GM18907 (cell line): ENCODE data around the gene TMEFF2.
A peak's percentile ranks its signal among the peaks of the same experiment; 100 is the strongest.
"Not testable (repeated sequence)": the region's sequence is repeated elsewhere in the genome, so short reads cannot be mapped to it uniquely, and the experiment has no call there.

Source experiments
- ATAC-seq: cut with Tn5 transposase; IDR thresholded peaks from one replicate; pipeline ENCODE4 v1.9.1; 2021; ENCODE audit warnings: mild to moderate bottlenecking, moderate library complexity; ENCODE audit not compliant: unreplicated experiment

TMEFF2 gene

DNA sequence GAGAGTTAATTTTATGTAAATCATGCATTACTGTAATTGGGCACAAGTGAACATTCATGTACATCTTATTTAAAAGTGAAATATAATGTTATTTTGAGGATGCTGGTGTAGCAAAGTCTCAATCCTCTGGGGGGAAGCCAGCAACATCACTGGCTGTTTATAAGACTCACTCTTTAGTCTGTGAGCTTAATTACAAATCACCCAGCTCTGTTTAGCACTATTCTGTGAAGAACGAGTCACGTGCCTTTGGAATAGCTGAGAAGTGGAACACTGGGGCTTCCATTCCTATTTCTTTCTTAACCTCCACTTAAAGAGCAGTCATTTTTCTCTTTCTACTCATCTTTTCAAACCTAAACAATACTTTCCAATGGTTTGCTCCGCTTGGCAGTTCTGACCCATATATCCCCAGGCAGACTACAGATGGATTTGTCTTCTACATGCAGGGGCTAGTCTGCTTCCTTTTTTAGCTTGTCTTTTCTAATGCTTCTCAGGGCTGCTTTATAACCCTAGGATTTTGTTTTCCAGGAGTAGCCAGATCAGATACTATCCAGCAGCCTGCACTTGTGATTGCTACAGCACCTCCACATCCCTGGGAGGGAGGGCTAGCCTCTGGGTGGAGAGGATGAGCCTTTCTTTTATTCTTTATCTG, 252.5 kb downstream of the TMEFF2 start:
- no peak for ATAC-seq

DNA sequence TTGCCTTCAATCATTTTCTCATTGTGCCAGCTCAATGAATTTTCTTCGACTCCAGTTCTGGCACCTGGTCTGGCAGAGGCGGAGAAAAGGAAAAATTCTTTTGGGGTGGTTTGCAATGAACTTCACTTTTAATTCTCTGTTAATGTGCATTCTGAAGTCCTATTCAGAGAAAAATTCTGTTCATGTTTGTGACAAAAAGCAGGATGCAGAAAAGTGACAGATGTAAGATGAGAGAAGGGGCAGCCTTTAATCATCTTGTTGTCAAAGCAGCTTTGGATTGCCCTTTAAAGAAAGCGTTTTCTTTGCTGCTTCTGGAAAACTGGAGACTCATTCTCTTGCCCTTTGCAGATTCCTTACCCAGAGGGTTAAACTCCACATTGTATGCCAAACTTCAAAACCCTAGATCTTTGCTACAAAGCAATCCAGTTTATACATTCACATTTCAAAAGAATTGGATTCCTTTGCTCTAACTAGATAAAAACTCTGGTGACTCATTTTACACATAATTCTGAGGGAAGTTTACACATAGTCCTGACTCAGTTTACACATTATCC, 253.3 kb downstream of the TMEFF2 start:
- ATAC-seq: no peak

DNA sequence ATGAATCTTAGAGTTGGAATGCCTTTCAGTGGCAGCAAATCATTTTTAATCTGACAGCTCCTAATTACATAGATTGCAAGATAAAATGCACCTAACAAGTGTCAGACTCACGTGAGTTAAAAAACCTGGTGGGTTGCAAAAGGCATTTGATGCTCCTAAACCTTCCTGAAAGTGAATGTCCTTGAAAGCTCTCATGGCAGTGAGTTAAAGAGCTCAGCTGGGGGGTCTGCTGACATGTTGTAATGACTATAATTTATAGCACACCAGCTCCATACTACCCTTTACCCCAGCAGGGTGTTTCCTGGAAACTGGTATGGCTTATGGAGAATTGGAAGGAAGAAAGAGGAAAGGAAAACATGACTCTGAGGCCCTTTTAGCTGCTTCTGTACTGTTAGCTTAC, 256.0 kb downstream of the TMEFF2 start:
- no peak for ATAC-seq

DNA sequence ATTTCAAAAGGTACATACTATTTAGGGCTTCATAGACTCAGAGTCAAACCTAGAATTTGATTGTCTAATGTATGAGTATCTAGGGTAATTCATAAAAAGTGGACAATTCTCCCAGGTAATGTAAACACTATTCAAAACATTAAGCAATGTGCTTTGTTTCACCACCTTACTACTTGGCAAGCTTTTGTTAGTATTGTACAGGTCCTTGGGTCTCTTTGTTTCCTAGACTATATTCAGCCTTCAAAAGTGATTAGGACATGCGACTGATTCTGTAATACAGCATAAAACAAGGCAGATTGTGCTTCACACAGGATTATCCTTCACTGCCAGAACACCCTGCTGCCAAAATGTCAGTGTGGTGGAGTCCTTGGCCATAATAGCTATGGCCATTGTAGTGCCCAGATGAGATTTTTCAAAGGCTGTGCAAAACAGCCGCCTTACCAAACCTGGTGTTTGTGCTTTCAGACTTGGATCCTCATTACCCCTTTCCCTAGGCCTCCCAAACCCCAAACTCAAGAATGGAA, 257.8 kb downstream of the TMEFF2 start:
- no peak for ATAC-seq

DNA sequence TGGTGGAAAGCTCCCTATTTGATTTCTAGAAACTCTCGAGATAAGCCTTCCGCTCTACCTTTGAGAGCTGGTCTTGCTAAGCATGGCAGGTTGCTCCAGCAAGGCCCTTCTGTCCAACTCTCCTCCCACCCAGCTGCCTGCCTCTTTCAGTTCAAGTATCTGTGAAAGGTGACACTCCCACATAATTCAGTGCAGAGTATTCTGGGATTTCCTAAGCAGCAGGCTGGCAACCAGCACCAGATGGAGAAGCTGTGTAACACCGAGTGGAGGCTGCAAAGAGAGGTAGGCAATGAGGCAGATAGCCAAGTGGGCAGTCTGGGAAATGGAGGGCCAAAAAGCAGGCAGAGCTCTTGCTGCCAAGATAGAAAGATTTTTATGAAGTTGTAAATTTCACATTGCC, 259.5 kb downstream of the TMEFF2 start:
- ATAC-seq: no peak

DNA sequence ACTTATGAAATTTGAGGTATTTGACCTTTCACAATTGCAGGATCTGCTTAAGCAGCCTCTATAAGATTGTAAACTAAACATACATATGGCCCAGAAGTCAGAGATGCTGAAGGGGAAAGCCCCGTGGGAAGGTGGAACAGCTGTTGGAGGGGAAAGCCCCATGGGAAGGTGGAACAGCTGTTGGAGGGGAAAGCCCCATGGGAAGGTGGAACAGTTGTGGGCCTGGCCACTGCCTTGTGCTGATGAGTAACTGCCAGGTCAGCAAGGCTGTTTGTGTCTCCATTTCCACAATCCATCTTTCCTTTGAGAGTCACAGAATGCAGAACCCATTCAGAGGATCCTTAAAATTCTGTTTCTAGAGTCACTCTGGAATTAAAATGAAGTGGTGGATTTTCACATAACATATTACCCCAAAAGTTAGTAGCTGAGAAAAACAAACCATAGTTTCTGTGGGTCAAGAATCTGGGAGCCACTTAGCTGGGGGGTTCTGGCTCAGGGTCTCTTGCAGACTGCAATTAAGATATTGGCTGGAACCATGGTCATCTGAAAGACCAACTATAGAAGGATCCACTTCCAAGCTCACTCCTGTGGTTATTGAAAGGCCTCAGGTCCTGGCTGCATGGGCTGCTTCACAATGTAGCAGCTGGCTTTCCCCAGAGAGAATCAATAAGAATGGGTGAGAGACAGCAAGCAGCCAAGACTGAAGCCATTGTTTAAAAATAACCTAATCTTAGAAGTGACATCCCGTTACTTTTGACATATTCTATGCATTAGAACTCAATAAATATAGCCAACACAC, 261.2 kb downstream of the TMEFF2 start:
- ATAC-seq: peak; percentile 98

DNA sequence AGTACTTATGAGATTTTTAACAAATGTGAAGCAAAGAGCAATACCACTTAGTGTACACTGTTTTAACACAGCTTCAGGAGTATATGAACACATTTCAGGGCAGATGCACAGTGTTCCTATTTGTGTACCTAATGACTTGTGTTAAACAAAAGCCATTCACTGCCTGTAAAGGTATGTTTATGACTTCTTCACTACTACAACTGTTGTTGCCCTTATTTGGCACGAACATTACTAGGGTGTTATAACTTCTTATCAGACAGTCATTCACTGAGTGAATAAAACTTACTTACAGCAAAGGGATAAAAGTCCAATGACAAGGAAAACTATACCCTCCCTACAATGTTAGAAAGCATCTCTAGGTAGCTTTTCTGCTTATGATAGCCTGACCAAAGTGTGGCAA, 262.4 kb downstream of the TMEFF2 start:
- no peak for ATAC-seq

DNA sequence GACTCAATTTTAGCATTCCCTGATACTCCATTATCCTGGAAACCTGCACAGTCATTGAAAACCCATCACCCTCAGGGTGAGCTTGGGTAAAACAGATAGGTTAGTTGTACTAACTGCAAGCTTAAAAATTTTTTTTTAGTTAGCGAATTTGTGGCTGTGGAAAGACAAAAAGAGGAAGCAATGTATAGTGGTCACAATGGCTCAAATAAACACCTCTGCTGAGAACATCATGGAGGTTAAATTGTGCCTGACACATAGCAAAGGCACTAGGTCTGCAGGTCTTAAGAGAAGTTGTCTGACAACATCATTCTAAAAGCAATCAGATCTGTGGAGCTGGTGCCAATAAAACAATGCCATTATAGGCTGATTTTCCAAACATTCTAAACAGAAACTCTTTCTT, 263.4 kb downstream of the TMEFF2 start:
- peak; percentile 33 for ATAC-seq

DNA sequence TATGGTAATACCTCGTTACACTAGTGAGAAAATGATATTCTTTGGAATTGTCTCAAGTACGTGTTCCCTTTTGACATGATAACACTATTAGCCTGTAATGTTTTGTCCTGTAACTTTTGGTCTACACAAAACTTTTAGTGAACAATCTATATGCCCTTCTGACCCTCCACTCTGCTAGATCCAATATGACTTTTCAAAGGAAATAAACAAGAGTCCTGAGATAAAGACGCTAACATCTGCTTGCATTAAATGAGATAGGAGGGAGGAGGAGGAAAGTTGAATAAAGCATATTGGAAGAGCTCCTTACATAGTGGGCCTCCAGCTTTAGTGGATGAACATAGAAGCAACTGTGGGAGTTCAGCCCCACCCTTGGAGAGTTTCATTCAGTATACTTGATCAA, 264.5 kb downstream of the TMEFF2 start:
- no peak for ATAC-seq

DNA sequence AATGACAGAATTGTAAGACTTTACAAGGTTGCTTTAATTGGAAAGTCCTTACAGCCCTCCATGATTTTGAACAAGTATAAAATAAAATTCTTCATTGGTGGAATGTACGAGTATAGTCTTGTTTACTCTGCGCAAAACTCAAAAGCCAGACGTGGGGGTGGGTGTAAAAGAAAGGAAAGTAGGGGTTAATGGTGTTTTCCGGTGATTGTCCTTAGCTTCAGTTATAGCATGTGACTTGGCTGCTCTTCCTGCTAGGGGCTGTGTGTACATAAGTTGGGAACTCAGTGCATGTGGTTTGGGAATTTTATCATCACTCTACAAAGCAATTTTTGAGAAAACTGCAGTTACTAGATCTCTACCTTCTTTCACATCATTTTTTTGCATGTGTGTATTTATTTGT, 265.4 kb downstream of the TMEFF2 start:
- no peak for ATAC-seq

DNA sequence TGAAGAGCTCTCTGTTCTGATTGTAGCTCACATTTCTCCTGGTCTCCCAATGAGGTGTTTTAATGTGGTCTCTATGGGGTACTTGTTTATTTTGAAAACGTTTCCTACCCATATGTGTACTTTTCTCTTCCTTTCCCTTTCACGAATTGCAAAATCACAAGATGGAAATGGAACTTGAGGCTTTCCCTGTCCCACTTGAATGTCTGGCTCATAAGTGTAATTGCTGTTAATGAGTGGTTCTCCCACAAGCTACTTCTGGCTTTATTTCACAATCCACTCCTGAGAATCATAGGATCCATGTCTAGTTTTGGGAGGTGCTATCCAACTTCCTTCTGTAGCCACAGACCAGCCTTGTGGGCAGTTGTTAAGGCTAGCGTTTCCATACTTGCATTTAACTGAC, 266.7 kb downstream of the TMEFF2 start:
- ATAC-seq: no peak

DNA sequence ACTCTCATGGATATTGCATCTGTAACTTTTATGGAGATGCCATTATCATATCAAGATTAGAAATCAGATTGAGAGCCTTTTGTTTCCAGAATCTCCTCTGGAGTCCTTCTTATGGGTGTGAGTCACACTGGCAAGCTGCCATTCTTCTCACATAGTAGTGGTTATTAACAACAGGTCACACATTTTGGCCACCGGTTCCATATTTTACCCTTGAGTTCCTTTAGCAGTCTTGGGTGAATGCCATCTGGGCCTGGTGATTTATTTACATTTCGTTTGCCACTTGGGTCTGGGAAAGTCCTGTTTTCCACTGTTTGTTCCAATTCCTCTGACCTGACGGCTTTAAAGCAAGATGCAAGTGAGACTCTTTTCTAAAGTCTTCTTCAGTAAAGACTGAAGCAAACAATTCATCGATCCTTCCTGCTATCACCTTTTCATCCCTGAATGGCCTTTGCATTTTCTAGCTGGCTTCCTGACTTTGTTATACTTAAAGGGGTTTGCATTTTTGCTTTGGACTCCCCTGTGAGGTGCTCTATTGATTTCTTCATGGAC, 267.3 kb downstream of the TMEFF2 start:
- no peak for ATAC-seq

DNA sequence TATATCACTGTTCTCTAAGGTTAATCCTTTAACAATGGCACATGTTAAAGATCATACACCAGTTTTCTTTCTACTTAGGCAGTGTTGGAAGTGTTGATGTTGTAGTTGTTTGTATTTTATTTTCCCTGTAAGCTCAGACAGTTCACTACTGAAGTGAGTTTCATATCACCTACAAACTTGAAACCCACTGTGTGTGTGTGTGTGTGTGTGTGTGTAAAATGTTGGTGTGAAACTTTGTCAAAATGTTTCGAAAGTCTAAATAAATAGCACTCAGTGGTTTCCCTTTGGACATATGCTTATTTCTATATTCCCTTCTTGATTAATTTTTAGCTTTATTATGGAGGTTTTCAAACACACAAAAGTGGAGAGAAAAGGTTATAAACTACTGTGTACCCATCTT, 268.1 kb downstream of the TMEFF2 start:
- no peak for ATAC-seq

DNA sequence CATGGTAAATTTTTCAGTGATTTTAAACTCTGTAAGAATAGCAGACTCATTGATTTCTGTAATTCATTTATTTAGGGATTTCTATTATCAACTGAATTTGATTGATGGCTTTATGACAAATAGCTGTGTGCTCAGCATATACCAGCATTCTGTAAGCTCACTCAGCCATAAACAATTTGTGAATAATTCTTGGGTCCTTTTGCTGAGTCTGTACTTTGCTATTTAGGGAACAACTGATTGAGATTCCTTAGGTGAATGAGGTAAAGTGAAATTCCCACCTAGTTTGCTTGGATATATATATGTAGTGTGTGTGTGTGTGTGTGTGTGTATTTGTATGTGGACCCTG, 271.1 kb downstream of the TMEFF2 start:
- no peak for ATAC-seq

DNA sequence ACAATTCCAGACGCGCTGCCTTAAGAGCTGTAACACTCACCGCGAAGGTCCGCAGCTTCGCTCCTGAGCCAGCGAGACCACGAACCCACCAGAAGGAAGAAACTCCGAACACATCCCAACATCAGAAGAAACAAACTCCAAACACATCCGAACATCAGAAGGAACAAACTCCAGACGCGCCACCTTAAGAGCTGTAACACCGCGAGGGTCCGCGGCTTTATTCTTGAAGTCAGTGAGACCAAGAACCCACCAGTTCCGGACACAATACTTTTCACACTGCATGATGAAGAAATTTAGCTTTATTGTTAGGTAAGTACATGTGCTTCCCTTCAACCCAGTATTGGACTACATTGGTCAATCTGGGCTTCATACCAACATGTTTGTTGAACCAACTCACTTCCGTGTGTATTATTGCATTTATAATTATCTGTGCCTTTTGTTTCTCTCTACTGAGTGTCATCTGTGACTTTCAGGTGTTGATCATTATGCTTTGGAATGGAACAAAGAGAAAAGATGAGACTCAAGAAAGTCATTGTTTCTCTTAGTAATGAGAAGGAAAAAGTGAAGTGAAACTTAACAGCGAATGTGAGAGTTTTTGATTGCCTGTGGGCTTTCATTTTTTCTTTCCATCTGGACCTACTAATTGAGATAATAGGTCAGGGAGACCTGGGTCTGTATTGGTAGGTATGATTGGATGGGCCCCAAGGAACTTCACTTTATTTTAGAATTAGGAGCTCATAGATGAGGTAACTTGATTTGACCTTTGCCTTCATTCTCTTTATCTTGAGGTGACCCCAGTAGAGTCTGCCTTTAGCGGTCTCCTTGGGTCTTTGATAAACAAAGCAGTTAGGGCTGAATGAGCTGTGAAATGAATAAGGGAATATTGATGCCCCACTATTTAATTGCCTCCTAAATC, 271.7 kb downstream of the TMEFF2 start:
- peak; percentile 98 for ATAC-seq

DNA sequence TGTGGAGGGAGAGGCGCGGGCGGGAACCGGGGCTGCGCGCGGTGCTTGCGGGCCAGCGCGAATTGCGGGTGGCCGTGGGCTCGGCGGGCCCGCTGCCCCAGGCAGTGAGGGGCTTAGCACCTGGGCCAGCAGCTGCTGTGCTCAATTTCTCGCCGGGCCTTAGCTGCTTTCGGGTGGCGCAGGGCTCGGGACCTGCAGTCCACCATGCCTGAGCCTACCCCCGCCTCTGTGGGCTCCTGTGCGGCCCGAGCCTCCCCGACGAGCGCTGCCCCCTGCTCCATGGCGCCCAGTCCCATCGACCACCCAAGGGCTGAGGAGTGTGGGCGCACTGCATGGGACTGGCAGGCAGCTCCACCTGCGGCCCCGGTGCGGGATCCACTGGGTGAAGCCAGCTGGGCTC, 273.1 kb downstream of the TMEFF2 start:
- not testable (repeated sequence) for ATAC-seq

DNA sequence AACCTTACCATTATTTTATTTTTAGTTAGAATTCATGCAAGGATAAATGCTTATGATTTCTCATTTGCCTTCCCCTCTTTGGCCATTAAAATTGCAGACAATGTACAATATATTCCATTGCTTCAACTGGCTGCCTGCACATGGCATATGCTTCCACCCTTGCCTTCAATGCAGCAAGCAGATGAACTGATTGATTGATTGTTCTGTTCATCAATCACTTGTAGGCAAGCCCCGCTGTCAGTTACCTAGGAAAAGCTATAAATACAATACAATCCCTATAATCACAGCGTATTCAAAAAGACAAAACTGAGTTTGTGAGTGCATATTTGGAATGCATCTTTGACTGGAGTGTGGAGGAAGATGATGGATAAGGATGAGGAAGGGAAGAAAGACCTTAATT, 274.2 kb downstream of the TMEFF2 start:
- ATAC-seq: no peak

DNA sequence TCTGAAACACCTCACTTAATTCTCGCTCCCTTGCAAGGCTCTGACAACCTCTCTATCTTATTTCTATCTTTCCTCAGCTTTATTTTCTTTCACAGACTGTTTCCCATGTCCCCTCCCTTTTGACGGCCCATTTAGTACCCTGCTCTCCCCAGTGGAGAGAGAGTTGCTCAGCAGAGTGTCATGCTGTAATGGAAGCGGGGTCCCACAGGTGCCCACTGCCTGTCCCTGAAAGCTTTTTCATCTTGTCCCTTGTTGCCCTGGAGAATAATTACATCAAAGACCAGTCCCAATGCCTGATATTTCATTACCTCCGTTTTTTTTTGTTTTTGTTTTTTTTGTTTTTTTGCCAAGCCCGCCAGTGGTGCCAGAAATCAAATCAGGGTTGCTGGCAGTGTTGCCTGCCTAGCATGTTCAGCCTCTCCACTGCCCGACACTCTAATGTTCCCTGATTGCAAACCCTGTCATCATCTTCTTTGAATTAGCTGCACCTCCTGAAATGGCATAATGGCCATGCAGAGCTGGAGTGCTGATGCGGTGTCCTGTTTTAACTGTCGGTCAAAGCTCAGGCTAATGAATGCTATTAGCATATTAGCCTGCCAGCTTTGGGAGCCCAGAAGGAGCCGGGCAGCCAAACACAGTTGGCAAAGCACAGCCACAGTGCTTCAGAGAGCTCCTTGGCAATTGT, 276.6 kb downstream of the TMEFF2 start:
- no peak for ATAC-seq

DNA sequence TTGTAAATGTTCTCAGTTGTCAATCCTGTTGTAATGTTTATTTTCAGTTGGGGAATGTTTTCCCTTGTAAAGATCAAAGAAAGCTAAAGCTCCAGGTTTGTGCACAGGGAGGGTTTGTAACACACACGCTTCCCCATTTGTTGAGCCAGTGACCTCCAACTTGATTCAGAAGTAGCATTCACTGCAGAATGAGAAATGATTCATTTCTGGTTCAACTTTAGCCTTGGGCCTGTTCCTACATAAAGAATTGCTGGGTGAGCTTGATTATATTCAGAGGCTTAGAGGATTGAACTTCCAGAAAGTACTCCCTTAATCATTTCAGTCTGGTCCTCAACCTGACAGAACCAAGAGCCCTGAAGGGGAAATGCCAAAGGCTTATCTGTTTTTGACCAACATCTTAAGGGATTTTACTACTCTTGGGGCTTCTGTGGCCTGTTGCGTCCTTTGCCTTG, 277.3 kb downstream of the TMEFF2 start:
- no peak for ATAC-seq

DNA sequence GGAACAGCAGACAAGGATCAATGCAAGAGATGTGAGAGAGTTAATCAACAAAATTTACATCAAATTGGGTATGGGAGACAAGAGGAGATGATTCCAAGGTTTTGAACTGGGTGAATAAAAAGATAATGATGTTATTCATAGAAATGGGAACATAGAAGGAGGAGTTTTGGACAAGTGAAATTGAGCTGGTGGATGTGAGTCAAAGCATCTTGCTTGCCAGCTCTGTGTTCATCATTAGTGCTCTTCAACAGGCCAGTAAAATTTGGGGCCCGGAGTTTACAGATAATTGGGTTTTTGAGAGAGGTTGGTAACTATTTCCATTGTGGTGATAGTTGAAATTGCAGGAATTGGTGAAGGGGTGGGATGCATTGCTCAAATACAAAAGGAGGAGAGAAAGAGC, 277.9 kb downstream of the TMEFF2 start:
- no peak for ATAC-seq
